Measurements from ENCODE around the gene DENND4A. TPM values are rescaled to one million over a fixed set of nuclear protein-coding genes. Genes with fewer than 3 reads are reported as not detected.

The DENND4A gene
- polyA plus RNA-seq, 2 of the 4 experiments (the other 2 are of a cell fraction), result 5.6 to 16.8 TPM

DNA sequence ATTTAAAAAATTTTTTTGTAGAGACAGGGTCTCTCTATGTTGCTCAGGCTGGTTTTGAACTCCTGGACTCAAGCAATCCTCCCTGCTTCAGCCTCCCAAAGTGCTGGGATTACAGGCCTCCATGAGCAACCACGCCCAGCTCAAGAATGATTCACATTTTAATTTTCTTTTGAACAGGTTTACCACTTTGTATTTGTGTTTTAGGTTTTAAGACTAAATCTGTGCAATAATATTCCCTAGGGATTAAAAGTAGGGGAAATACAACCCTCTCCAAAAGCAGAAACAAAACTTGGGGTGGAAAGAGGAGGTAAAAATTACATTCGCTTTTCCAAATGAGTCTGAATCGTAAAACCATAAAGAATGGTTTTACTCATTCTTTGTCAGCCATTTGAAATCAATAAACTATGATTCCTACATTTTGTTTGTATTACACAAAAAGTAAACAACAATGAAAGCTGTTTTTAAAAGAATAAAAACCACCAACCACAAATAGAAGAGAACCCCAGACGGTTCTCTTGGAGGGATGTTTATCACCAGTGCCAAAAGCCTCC lies 132.5 kb downstream of the DENND4A start:
- WGBS (ENCODE audit: missing lambda C conversion rate), result 78% methylated on average over 4 of the region's 4 CpGs
- FAIRE-seq (peak; percentile 13), ATAC-seq (no peak), DNase-seq (ENCODE audit: low read depth in 1 of 2, low spot score in 1 of 2) (no peak)
- no peak for TF ChIP-seq FOXS1 (CRISPR knock-in tag; IDR thresholded peaks at IDR 0.05)
- TF ChIP-seq, protein P1, sequence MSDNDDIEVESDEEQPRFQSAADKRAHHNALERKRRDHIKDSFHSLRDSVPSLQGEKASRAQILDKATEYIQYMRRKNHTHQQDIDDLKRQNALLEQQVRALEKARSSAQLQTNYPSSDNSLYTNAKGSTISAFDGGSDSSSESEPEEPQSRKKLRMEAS (IDR thresholded peaks at IDR 0.05), result no peak
- TF ChIP-seq SMC3 (IDR thresholded peaks at IDR 0.05), result no peak
- no peak for TF ChIP-seq ZC3H11A (IDR thresholded peaks at IDR 0.05)
- TF ChIP-seq MYC (IDR thresholded peaks at IDR 0.05; ENCODE audit: borderline replicate concordance, low read length), result no peak
- no peak for TF ChIP-seq CBX2 (IDR thresholded peaks at IDR 0.05; ENCODE audit: borderline replicate concordance, low read depth)
- TF ChIP-seq, protein P2, sequence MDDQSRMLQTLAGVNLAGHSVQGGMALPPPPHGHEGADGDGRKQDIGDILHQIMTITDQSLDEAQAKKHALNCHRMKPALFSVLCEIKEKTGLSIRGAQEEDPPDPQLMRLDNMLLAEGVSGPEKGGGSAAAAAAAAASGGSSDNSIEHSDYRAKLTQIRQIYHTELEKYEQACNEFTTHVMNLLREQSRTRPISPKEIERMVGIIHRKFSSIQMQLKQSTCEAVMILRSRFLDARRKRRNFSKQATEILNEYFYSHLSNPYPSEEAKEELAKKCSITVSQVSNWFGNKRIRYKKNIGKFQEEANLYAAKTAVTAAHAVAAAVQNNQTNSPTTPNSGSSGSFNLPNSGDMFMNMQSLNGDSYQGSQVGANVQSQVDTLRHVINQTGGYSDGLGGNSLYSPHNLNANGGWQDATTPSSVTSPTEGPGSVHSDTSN (IDR thresholded peaks at IDR 0.05), result no peak
- TF ChIP-seq NPAS2 (CRISPR knock-in tag; IDR thresholded peaks at IDR 0.05; ENCODE audit: borderline replicate concordance), result no peak
- TF ChIP-seq RFX5 (IDR thresholded peaks at IDR 0.05), result no peak
- TF ChIP-seq CEBPB (IDR thresholded peaks at IDR 0.05), result no peak
- TF ChIP-seq, protein P3, sequence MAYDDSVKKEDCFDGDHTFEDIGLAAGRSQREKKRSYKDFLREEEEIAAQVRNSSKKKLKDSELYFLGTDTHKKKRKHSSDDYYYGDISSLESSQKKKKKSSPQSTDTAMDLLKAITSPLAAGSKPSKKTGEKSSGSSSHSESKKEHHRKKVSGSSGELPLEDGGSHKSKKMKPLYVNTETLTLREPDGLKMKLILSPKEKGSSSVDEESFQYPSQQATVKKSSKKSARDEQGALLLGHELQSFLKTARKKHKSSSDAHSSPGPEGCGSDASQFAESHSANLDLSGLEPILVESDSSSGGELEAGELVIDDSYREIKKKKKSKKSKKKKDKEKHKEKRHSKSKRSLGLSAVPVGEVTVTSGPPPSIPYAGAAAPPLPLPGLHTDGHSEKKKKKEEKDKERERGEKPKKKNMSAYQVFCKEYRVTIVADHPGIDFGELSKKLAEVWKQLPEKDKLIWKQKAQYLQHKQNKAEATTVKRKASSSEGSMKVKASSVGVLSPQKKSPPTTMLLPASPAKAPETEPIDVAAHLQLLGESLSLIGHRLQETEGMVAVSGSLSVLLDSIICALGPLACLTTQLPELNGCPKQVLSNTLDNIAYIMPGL (CRISPR knock-in tag; IDR thresholded peaks at IDR 0.05; ENCODE audit: borderline replicate concordance), result no peak
- TF ChIP-seq MAZ (IDR thresholded peaks at IDR 0.05; ENCODE audit: borderline replicate concordance, low read depth, low read length), result no peak
- TF ChIP-seq KDM5A (IDR thresholded peaks at IDR 0.05), result no peak
- no peak for TF ChIP-seq GATA3 (IDR thresholded peaks at IDR 0.05; ENCODE audit: borderline replicate concordance)
- ChIA-PET CTCF (interaction anchor here (0.6 to 21.1 kb wide), 6 partner anchors 10 to 630 kb away, joined by 3 to 229 read pairs (median 4); no protein-coding TSS in a partner anchor), POLR2A (no interaction called here)
- Histone ChIP-seq H3K4me1 (0 out of 3 replicates have a peak, but pooled peaks cover 3% of the 10 kb centered on the region), H3K4me2 (no peak overlapping the region), H3K27ac (no peak overlapping the region), H3K9me3 (no peaks in the 10 kb centered on the region), H3K4me3 (no peak overlapping the region)

DNA sequence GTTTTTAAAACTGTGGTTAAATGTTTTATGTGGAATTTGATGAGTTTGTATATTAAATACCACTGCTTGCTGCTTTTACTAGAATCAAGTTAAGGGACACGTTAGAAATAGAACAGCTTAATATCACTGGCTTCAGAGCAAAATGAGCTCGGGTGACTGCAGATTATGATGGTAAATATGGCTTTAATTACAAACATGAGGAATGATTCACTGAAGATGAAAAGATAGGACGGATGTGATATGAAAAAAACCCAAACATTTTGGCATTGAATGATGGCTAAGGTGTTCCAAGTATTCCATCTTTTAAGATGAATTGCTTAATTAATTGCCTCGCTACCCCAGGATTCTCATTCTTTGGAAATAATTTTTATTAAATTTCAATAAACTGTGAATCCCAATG lies 136.6 kb downstream of the DENND4A start:
- no peak overlapping the region for H3K27ac ChIP-seq
- no peak for ATAC-seq
- H3K4me2 ChIP-seq, result no peak overlapping the region
- no peaks in the 10 kb centered on the region for H3K9me3 ChIP-seq
- no peak overlapping the region for H3K4me3 ChIP-seq
- no peak for FAIRE-seq
- 0 out of 3 replicates have a peak, but pooled peaks cover 3% of the 10 kb centered on the region for H3K4me1 ChIP-seq
- DNase-seq (ENCODE audit: low read depth in 1 of 2, low spot score in 1 of 2), result no peak
- TF ChIP-seq RFX5 (IDR thresholded peaks at IDR 0.05), result no peak
- no peak for TF ChIP-seq CEBPB (IDR thresholded peaks at IDR 0.05)
- no peak for TF ChIP-seq MAZ (IDR thresholded peaks at IDR 0.05; ENCODE audit: borderline replicate concordance, low read depth, low read length)
- TF ChIP-seq, protein P4, sequence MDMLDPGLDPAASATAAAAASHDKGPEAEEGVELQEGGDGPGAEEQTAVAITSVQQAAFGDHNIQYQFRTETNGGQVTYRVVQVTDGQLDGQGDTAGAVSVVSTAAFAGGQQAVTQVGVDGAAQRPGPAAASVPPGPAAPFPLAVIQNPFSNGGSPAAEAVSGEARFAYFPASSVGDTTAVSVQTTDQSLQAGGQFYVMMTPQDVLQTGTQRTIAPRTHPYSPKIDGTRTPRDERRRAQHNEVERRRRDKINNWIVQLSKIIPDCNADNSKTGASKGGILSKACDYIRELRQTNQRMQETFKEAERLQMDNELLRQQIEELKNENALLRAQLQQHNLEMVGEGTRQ (IDR thresholded peaks at IDR 0.05), result no peak
- TF ChIP-seq CBX8 (IDR thresholded peaks at IDR 0.05), result no peak
- TF ChIP-seq FOXS1 (CRISPR knock-in tag; IDR thresholded peaks at IDR 0.05), result no peak
- no peak for TF ChIP-seq NPAS2 (CRISPR knock-in tag; IDR thresholded peaks at IDR 0.05; ENCODE audit: borderline replicate concordance)
- TF ChIP-seq, protein P5, sequence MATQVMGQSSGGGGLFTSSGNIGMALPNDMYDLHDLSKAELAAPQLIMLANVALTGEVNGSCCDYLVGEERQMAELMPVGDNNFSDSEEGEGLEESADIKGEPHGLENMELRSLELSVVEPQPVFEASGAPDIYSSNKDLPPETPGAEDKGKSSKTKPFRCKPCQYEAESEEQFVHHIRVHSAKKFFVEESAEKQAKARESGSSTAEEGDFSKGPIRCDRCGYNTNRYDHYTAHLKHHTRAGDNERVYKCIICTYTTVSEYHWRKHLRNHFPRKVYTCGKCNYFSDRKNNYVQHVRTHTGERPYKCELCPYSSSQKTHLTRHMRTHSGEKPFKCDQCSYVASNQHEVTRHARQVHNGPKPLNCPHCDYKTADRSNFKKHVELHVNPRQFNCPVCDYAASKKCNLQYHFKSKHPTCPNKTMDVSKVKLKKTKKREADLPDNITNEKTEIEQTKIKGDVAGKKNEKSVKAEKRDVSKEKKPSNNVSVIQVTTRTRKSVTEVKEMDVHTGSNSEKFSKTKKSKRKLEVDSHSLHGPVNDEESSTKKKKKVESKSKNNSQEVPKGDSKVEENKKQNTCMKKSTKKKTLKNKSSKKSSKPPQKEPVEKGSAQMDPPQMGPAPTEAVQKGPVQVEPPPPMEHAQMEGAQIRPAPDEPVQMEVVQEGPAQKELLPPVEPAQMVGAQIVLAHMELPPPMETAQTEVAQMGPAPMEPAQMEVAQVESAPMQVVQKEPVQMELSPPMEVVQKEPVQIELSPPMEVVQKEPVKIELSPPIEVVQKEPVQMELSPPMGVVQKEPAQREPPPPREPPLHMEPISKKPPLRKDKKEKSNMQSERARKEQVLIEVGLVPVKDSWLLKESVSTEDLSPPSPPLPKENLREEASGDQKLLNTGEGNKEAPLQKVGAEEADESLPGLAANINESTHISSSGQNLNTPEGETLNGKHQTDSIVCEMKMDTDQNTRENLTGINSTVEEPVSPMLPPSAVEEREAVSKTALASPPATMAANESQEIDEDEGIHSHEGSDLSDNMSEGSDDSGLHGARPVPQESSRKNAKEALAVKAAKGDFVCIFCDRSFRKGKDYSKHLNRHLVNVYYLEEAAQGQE (IDR thresholded peaks at IDR 0.05), result no peak
- TF ChIP-seq HOXB13 (CRISPR knock-in tag; IDR thresholded peaks at IDR 0.05; ENCODE audit: low read depth), result no peak
- TF ChIP-seq RCOR1 (IDR thresholded peaks at IDR 0.05; ENCODE audit: low read depth, low read length), result no peak
- no peak for TF ChIP-seq KDM5A (IDR thresholded peaks at IDR 0.05)
- TF ChIP-seq FOSL2 (IDR thresholded peaks at IDR 0.05), result no peak
- TF ChIP-seq FOSL2 (CRISPR knock-in tag; IDR thresholded peaks at IDR 0.05), result no peak
- no peak for TF ChIP-seq EHF (CRISPR knock-in tag; IDR thresholded peaks at IDR 0.05)
- no peak for TF ChIP-seq ZSCAN20 (CRISPR knock-in tag; IDR thresholded peaks at IDR 0.05)
- TF ChIP-seq POLR2AphosphoS2 (conservative IDR thresholded peaks at IDR 0.05; ENCODE audit: low read length), result no peak
- WGBS (ENCODE audit: missing lambda C conversion rate), result 82% methylated on average over 4 of the region's 4 CpGs
- POLR2A ChIA-PET, result no interaction called here
- CTCF ChIA-PET, result interaction anchor here (21.1 kb wide), 1 partner anchor 13 kb away, joined by 229 read pairs; no protein-coding TSS in a partner anchor
